ENCODE results near the gene RAB10.
"Not testable (repeated sequence)": the region's sequence is repeated elsewhere in the genome, so short reads cannot be mapped to it uniquely, and the experiment has no call there.

RAB10 gene

GRCh38 chr2:26100384-26100783 is 66.5 kb downstream of the RAB10 start:
- DNase-seq, result no peak

- DNase-seq, result no peak
Observed at GRCh38 chr2:26103752-26104151, 69.9 kb downstream of the RAB10 start.

GRCh38 chr2:26108701-26109100 is 74.8 kb downstream of the RAB10 start:
- not testable (repeated sequence) for DNase-seq

GRCh38 chr2:26112201-26112600 is 78.3 kb downstream of the RAB10 start:
- DNase-seq, result no peak

GRCh38 chr2:26114151-26114550 is 80.3 kb downstream of the RAB10 start:
- no peak for DNase-seq

- no peak for DNase-seq
Observed at GRCh38 chr2:26118682-26119081, 84.8 kb downstream of the RAB10 start.

GRCh38 chr2:26119521-26119920 is 85.6 kb downstream of the RAB10 start:
- DNase-seq, result no peak

- DNase-seq, result peak in 1 of 2 donors; percentile 6
Observed at GRCh38 chr2:26122630-26123029, 88.7 kb downstream of the RAB10 start.

- DNase-seq, result no peak
Observed at GRCh38 chr2:26123426-26123825, 89.5 kb downstream of the RAB10 start.

- no peak for DNase-seq
Observed at GRCh38 chr2:26126074-26126473, 92.2 kb downstream of the RAB10 start.

GRCh38 chr2:26128176-26128575 is 94.3 kb downstream of the RAB10 start:
- no peak for DNase-seq

- DNase-seq, result no peak
Observed at GRCh38 chr2:26130763-26131162, 96.9 kb downstream of the RAB10 start.

GRCh38 chr2:26136451-26136850 is 102.6 kb downstream of the RAB10 start:
- DNase-seq, result peak in 1 of 2 donors; percentile 48

- DNase-seq, result no peak
Observed at GRCh38 chr2:26139269-26140183, 105.6 kb downstream of the RAB10 start.

GRCh38 chr2:26141145-26141769 is 107.4 kb downstream of the RAB10 start:
- DNase-seq, result no peak

- DNase-seq, result no peak
Observed at GRCh38 chr2:26144031-26144430, 110.1 kb downstream of the RAB10 start.

- DNase-seq, result peak; percentile 52 to 62
Observed at GRCh38 chr2:26144953-26145680, 111.2 kb downstream of the RAB10 start.

- DNase-seq, result no peak
Observed at GRCh38 chr2:26148501-26148900, 114.6 kb downstream of the RAB10 start.

GRCh38 chr2:26150243-26150642 is 116.4 kb downstream of the RAB10 start:
- DNase-seq, result no peak

GRCh38 chr2:26157580-26157979 is 123.7 kb downstream of the RAB10 start:
- DNase-seq, result no peak

- DNase-seq, result no peak
Observed at GRCh38 chr2:26161926-26162325, 128.0 kb downstream of the RAB10 start.

- no peak for DNase-seq
Observed at GRCh38 chr2:26162963-26163362, 129.1 kb downstream of the RAB10 start.

- peak in 1 of 2 donors; percentile 20 for DNase-seq
Observed at GRCh38 chr2:26164231-26164630, 130.3 kb downstream of the RAB10 start.

All from hippocampal formation (tissue), 2 donors.